Measurements from ENCODE around the gene EYA4.

DNA sequence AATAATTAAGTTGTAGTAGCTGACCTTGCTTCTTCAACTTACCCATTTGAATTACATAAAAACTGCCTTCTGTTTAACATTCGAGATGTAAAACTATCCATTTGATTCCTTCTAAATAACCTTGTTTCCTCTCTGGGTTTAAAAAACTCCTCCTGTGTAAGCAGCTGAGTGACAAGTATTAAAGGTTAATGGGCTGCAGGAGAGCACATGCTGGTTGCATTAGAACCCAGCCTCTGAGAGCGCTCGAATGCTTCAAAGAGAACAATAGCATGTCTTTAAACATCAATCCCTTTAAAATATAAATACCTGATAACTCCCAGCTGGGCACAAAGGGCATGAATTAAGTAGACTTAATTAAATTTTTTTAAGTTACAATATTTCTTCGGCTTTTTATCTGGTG, 215.8 kb downstream of the EYA4 start:
- no peak for TF ChIP-seq ZNF776 (tag by site-specific recombination; IDR thresholded peaks at IDR 0.05; ENCODE audit: borderline replicate concordance)
- TF ChIP-seq ZBTB7A (tag by site-specific recombination; IDR thresholded peaks at IDR 0.05; ENCODE audit: low read depth), result no peak
- TF ChIP-seq REPIN1 (tag by site-specific recombination; IDR thresholded peaks at IDR 0.05; ENCODE audit: low read depth), result no peak
- TF ChIP-seq ZBTB8A (tag by site-specific recombination; IDR thresholded peaks at IDR 0.05), result no peak
- TF ChIP-seq, protein P1, sequence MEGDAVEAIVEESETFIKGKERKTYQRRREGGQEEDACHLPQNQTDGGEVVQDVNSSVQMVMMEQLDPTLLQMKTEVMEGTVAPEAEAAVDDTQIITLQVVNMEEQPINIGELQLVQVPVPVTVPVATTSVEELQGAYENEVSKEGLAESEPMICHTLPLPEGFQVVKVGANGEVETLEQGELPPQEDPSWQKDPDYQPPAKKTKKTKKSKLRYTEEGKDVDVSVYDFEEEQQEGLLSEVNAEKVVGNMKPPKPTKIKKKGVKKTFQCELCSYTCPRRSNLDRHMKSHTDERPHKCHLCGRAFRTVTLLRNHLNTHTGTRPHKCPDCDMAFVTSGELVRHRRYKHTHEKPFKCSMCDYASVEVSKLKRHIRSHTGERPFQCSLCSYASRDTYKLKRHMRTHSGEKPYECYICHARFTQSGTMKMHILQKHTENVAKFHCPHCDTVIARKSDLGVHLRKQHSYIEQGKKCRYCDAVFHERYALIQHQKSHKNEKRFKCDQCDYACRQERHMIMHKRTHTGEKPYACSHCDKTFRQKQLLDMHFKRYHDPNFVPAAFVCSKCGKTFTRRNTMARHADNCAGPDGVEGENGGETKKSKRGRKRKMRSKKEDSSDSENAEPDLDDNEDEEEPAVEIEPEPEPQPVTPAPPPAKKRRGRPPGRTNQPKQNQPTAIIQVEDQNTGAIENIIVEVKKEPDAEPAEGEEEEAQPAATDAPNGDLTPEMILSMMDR (tag by site-specific recombination; IDR thresholded peaks at IDR 0.05), result no peak
- TF ChIP-seq HOXC10 (CRISPR knock-in tag; IDR thresholded peaks at IDR 0.05), result no peak
- TF ChIP-seq ZNF184 (tag by site-specific recombination; IDR thresholded peaks at IDR 0.05), result no peak
- TF ChIP-seq BCL11A (tag by site-specific recombination; IDR thresholded peaks at IDR 0.05; ENCODE audit: low read depth), result no peak
- TF ChIP-seq REST (tag by site-specific recombination; IDR thresholded peaks at IDR 0.05), result no peak
- TF ChIP-seq ZNF274 (IDR thresholded peaks at IDR 0.05; ENCODE audit: low read length), result no peak
- TF ChIP-seq ZNF274 (tag by site-specific recombination; IDR thresholded peaks at IDR 0.05; ENCODE audit: borderline replicate concordance), result no peak
- no peak for TF ChIP-seq ZNF510 (tag by site-specific recombination; IDR thresholded peaks at IDR 0.05; ENCODE audit: insufficient replicate concordance)
